ENCODE measurements around the gene VWCE.
"Not testable (repeated sequence)": the region's sequence is repeated elsewhere in the genome, so short reads cannot be mapped to it uniquely, and the experiment has no call there.

VWCE gene

DNA sequence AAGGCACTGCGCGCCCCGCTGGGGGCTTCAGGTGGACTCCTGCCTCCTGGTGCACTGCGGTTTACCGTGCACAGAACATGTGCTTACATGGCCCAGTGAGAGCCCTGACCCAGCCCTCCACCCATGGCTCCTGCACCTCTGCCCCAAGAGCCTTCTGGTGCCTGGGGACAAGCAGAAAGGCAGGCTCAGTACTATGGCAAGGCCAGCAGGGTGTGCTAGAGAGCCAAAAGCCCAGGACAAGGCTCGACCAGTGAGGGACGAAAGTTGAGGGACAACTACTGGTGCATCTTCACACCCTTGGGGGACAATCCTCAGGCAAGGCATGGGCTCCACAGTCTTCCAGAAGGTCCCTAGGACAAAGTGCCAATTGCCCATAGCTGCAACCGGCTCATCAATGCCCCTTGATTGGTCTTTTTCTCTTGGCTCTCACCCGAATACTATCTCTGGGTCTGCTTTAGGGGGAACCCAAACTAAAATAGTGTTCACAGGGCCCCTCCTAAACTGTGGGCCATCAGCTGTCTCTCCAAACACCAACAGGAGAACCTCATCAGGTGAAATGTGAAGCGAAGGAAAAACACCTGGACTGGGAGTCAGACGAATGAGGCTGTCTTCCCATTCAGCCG is 40.6 kb downstream of the VWCE start:
- DNase-seq (ENCODE audit: low read depth), result peak; percentile 46

DNA sequence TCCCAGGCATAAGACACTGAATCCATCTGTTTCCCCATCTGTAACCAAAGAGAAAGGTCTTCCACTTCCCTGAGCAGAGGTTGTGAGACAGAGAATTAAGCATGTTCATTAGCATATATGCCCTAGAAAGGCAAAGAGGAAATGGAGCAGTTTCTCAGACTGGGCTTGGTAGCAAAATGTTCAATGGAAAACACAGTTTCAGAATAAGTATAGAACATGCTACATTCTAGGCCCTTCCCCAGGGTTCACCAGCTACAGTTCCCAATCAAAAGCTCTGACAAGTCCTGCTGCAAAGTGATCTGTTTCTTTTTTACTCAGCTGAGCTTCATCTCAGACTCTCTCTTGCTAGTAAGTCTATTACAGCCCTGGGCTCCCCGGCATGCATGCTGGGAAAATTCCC is 42.8 kb downstream of the VWCE start:
- not testable (repeated sequence) for DNase-seq (ENCODE audit: low read depth)

DNA sequence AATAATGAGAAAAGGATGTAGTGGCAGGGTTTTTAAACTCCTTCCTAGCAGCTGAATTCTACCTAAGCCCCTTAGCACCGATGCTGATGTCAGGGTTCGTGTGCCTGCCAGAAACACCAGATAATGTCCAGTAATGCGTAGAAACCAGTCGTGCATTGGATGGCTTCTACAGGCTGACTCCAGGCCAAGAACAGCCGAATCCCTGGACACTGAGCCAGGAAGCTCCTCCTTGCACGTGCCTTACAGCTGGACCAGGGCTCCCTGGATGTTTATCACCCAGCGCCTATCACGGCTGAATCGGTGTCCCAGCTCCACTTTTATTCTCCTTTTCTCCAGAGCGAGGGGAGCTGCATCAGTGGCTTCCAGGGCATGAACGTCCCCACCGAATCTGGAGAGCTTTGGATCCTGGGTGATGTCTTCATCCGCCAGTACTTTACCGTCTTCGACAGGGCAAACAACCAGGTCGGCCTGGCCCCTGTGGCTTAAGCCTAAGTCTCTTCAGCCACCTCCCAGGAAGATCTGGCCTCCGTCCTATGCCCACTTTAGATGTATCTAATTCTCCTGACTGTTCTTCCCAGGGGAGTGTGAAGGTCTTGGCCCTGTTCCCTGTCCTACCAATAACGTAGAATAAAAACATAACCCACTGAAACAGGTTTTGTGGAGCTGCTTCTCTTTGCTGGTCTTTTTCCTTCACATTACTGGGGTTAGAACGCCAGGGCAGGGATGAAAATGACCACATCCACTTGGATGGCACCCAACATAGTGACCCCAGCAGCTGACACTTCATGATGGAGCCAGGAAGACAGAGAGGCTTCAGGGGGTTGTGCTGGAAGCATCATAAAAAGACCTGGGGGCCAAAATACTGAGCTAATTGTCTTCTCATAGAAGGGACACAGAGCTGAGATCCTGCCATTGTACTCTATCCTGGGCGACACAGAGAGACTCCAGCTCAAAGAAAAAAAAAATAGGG is 44.0 kb downstream of the VWCE start:
- not testable (repeated sequence) for DNase-seq (ENCODE audit: low read depth)

DNA sequence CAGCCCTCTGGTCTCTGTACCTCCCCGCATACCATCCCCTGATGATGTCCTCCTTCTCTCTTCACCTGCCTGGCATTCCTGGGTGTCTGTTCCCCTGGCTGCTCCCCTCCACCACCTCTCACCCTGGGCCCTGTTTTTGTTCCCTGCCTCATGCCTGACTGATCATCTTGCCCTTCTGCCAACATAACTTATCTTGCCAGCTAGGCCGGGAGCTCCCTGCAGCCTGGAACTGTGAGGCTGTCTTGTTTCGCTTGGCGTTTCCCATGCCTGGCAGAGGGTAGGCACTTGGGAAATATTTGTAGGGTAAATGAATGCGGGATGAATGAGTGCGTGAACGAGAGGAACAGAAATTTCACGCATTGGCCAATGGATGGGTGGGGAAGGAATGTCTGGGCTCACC is 45.9 kb downstream of the VWCE start:
- not testable (repeated sequence) for DNase-seq (ENCODE audit: low read depth)

DNA sequence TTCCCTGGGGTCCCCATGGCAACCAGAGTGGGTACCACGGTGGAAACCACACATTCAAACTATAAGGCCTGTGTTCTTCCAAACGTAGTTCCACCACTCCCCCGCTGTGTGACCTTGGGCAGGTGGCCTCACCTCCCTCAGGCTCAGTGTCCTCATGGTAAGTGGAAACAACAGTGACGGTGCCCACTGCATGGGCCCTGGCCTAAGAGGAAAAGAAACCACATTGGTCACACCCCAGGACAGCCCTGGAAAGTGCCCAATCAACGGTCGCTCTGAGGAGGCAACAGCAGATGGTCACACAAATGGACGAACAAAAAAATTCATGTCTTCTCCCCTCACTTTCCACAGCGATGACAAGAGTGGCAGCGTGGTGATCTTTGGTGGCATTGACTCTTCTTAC is 47.0 kb downstream of the VWCE start:
- not testable (repeated sequence) for DNase-seq (ENCODE audit: low read depth)

DNA sequence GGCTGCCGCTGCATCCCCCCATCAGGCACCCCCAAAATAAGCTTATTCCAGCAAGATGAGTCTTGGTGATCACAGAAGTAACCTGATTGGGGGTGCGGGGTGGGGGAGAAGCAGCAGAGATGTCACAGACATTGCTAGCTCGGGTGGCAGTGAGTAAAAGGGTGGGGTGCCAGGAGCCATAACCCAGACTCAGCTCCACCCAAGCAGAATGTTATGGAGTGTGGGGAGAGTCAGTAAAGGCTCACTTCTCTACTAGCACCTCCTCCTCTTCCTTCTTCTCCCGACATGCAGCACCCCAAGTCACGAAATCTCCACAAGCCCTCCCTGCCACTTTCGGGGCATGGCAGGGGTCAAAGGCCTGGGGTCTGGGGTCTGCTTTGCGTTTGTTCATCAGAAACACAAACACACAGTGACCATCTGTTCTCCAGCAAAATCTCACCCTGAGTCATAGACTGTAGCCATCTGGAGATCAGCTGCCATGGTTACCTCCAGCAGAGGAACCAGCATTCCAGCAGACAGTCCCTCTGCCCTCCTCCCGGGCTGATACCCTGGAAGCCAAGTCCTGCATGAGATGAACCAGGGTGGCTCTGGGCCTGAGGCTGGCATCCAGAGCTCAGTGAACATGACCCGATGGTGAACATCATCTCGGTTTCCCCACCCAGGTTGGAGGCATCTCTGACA is 49.7 kb downstream of the VWCE start:
- not testable (repeated sequence) for DNase-seq (ENCODE audit: low read depth)

DNA sequence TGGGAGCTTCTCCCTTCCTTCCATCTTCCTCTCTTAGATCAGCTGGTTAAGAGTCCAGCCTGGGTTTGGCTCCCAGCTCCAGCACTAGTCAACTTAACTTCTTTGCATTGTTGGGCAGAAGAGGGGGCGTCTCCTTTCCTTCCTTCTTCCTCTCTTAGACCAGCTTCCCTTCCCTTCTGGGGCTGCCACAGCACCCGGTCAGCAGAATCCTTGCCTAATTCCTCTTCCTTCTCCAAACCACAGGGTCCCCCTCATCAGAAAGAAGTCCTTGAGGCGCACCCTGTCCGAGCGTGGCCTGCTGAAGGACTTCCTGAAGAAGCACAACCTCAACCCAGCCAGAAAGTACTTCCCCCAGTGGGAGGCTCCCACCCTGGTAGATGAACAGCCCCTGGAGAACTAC is 53.6 kb downstream of the VWCE start:
- not testable (repeated sequence) for DNase-seq (ENCODE audit: low read depth)

DNA sequence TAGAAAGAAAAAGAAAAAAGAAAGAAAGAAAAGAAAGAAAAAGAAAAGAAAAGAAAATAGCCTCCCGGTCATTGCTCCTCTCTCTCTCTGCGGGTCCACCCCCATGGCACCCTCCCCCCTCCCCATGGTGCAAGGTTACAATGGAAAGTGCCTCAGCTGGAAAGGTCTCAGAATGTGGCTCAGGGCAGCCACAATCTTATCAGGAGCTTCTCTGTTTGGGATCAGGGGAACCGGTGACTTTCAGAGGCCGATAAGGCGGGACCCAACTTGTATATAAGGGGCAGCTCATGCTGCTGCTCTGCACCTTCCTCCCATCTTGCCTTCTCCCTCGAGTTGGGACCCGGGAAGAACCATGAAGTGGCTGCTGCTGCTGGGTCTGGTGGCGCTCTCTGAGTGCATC is 54.2 kb downstream of the VWCE start, which contains the start of gene PGA5:
PGA5 (plus strand) TSS at position 301 of the 400 bp plus-strand sequence; CDS start at position 353, 52 bp downstream.
- not testable (repeated sequence) for DNase-seq (ENCODE audit: low read depth)

DNA sequence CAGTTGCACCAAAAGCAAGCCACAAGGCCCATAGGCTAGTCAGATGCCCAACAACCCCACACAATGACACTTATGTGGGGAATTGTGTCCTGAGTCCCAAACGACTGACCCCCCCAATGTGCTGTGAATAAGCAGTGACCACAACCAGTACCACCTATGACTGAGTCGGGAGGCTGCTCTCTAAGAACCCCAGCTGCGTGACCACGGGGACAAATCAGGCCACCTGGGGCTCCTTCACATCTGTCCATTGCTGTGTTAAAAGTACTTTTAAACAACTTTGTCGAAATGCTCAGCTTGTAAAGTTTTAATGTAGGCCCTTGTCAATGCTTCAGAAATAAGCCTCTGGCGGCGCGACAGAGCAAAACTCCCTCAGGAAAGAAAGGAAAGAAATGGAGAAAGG is 54.8 kb downstream of the VWCE start:
- not testable (repeated sequence) for DNase-seq (ENCODE audit: low read depth)

DNA sequence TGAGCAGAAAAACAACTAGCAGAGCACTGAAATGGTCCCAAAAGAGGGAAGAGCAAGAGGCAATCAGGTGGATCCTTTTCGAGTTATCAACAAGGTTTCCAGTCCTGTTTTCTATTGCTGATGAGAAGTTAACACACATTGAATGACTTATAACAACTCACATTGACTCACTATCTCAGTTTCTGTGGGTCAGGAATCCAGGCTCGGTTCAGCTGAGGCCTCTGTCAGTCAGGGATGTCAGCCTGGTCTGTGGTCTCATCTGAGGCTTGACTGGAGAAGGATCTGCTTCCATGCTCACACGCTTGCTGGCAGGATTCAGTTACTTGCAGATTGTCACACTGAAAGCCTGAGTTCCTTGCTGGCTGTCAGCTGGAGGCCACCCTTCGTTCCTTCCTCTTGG is 58.0 kb downstream of the VWCE start:
- DNase-seq (ENCODE audit: low read depth), result not testable (repeated sequence)

DNA sequence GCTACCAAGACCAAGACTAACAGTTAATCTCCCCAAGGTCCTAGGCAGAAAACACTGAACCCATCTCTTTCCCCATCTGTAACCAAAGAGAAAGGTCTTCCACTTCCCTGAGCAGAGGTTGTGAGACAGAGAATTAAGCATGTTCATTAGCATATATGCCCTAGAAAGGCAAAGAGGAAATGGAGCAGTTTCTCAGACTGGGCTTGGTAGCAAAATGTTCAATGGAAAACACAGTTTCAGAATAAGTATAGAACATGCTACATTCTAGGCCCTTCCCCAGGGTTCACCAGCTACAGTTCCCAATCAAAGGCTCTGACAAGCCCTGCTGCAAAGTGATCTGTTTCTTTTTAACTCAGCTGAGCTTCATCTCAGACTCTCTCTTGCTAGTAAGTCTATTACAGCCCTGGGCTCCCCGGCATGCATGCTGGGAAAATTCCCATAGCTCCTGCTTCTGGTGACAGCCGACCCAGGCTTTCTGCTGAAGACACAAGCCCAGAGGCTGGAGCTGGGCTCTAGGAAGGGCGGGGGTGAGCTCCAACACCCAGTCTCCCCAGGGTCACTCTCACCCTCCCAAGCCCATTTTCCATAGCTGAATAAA is 62.5 kb downstream of the VWCE start:
- not testable (repeated sequence) for DNase-seq (ENCODE audit: low read depth)

DNA sequence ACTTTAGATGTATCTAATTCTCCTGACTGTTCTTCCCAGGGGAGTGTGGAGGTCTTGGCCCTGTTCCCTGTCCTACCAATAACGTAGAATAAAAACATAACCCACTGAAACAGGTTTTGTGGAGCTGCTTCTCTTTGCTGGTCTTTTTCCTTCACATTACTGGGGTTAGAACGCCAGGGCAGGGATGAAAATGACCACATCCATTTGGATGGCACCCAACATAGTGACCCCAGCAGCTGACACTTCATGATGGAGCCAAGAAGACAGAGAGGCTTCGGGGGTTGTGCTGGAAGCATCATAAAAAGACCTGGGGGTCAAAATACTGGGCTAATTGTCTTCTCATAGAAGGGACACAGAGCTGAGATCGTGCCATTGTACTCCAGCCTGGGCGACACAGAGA is 63.5 kb downstream of the VWCE start:
- DNase-seq (ENCODE audit: low read depth), result not testable (repeated sequence)

DNA sequence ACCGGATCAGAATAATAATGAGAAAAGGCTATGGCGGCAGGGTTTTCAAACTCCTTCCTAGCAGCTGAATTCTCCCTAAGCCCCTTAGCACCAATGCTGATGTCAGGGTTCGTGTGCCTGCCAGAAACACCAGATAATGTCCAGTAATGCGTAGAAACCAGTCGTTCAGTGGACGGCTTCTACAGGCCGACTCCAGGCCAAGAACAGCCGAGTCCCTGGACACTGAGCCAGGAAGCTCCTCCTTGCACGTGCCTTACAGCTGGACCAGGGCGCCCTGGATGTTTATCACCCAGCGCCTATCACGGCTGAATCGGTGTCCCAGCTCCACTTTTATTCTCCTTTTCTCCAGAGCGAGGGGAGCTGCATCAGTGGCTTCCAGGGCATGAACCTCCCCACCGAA is 64.1 kb downstream of the VWCE start:
- DNase-seq (ENCODE audit: low read depth), result not testable (repeated sequence)

DNA sequence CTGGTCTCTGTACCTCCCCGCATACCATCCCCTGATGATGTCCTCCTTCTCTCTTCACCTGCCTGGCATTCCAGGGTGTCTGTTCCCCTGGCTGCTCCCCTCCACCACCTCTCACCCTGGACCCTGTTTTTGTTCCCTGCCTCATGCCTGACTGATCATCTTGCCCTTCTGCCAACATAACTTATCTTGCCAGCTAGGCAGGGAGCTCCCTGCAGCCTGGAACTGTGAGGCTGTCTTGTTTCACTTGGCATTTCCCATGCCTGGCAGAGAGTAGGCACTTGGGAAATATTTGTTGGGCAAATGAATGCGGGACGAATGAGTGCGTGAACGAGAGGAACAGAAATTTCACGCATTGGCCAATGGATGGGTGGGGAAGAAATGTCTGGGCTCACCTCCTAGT is 65.7 kb downstream of the VWCE start:
- not testable (repeated sequence) for DNase-seq (ENCODE audit: low read depth)

DNA sequence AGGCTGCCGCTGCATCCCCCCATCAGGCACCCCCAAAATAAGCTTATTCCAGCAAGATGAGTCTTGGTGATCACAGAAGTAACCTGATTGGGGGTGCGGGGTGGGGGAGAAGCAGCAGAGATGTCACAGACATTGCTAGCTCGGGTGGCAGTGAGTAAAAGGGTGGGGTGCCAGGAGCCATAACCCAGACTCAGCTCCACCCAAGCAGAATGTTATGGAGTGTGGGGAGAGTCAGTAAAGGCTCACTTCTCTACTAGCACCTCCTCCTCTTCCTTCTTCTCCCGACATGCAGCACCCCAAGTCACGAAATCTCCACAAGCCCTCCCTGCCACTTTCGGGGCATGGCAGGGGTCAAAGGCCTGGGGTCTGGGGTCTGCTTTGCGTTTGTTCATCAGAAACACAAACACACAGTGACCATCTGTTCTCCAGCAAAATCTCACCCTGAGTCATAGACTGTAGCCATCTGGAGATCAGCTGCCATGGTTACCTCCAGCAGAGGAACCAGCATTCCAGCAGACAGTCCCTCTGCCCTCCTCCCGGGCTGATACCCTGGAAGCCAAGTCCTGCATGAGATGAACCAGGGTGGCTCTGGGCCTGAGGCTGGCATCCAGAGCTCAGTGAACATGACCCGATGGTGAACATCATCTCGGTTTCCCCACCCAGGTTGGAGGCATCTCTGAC is 68.5 kb downstream of the VWCE start:
- not testable (repeated sequence) for DNase-seq (ENCODE audit: low read depth)

DNA sequence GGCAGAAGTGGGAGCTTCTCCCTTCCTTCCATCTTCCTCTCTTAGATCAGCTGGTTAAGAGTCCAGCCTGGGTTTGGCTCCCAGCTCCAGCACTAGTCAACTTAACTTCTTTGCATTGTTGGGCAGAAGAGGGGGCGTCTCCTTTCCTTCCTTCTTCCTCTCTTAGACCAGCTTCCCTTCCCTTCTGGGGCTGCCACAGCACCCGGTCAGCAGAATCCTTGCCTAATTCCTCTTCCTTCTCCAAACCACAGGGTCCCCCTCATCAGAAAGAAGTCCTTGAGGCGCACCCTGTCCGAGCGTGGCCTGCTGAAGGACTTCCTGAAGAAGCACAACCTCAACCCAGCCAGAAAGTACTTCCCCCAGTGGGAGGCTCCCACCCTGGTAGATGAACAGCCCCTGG is 72.4 kb downstream of the VWCE start:
- DNase-seq (ENCODE audit: low read depth), result not testable (repeated sequence)

DNA sequence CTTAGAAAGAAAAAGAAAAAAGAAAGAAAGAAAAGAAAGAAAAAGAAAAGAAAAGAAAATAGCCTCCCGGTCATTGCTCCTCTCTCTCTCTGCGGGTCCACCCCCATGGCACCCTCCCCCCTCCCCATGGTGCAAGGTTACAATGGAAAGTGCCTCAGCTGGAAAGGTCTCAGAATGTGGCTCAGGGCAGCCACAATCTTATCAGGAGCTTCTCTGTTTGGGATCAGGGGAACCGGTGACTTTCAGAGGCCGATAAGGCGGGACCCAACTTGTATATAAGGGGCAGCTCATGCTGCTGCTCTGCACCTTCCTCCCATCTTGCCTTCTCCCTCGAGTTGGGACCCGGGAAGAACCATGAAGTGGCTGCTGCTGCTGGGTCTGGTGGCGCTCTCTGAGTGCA is 73.1 kb downstream of the VWCE start, which contains the start of gene PGA4:
PGA4 (plus strand) TSS at position 301 of the 400 bp plus-strand sequence; CDS start at position 355, 54 bp downstream.
- DNase-seq (ENCODE audit: low read depth), result not testable (repeated sequence)

DNA sequence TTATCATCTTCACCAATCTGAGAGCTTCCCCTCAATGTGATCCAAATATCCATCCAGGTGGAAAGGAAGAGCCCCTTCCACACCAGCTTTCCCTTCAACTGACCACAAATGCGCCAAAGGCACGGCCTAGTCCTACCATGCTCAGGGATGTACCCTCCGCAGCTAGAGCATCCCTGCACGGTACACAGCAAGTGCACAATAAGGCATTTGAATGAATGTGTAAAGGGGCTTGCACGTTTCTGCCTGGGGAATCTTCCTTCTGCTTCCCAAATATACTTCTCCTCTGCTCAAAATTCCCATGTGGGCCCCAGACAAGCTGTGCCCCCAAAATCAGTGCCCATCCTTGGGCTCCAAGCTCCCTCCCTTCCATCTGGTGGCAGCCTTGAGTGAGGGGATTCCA is 76.1 kb downstream of the VWCE start:
- DNase-seq (ENCODE audit: low read depth), result not testable (repeated sequence)

DNA sequence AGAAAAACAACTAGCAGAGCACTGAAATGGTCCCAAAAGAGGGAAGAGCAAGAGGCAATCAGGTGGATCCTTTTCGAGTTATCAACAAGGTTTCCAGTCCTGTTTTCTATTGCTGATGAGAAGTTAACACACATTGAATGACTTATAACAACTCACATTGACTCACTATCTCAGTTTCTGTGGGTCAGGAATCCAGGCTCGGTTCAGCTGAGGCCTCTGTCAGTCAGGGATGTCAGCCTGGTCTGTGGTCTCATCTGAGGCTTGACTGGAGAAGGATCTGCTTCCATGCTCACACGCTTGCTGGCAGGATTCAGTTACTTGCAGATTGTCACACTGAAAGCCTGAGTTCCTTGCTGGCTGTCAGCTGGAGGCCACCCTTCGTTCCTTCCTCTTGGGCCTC is 76.8 kb downstream of the VWCE start:
- not testable (repeated sequence) for DNase-seq (ENCODE audit: low read depth)

DNA sequence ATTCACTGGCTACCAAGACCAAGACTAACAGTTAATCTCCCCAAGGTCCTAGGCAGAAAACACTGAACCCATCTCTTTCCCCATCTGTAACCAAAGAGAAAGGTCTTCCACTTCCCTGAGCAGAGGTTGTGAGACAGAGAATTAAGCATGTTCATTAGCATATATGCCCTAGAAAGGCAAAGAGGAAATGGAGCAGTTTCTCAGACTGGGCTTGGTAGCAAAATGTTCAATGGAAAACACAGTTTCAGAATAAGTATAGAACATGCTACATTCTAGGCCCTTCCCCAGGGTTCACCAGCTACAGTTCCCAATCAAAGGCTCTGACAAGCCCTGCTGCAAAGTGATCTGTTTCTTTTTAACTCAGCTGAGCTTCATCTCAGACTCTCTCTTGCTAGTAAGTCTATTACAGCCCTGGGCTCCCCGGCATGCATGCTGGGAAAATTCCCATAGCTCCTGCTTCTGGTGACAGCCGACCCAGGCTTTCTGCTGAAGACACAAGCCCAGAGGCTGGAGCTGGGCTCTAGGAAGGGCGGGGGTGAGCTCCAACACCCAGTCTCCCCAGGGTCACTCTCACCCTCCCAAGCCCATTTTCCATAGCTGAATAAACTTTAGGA is 81.3 kb downstream of the VWCE start:
- DNase-seq (ENCODE audit: low read depth), result not testable (repeated sequence)

DNA sequence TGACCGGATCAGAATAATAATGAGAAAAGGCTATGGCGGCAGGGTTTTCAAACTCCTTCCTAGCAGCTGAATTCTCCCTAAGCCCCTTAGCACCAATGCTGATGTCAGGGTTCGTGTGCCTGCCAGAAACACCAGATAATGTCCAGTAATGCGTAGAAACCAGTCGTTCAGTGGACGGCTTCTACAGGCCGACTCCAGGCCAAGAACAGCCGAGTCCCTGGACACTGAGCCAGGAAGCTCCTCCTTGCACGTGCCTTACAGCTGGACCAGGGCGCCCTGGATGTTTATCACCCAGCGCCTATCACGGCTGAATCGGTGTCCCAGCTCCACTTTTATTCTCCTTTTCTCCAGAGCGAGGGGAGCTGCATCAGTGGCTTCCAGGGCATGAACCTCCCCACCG is 82.9 kb downstream of the VWCE start:
- not testable (repeated sequence) for DNase-seq (ENCODE audit: low read depth)
